NCI-H2107 (cell line): ENCODE measurements around the gene GALNTL6.
"Not testable (repeated sequence)": the region's sequence is repeated elsewhere in the genome, so short reads cannot be mapped to it uniquely, and the experiment has no call there.

Source experiments
- DNase-seq: peaks from one replicate; lab custom pipeline; 2025; lab: John Stamatoyannopoulos, UW

Gene GALNTL6

DNA sequence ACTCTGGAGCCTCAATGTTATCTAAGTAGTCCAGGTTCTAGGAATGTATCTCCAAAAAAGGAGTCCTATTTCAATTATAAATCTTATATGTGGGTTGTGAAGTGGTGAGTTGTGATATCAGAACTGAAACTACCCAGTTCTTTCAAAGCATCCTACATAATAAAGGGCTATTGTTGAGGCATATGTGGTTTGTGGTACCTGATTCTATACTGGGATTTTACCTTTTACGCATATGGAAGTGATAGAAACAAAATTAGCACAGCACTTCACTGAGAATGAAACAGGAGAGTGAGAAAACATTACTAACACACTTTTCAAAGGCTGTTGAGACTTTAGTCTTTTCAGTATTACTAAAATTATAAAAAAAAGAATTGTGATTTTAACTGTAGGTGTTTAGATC lies 937.7 kb downstream of the GALNTL6 start:
- DNase-seq, result no peak

DNA sequence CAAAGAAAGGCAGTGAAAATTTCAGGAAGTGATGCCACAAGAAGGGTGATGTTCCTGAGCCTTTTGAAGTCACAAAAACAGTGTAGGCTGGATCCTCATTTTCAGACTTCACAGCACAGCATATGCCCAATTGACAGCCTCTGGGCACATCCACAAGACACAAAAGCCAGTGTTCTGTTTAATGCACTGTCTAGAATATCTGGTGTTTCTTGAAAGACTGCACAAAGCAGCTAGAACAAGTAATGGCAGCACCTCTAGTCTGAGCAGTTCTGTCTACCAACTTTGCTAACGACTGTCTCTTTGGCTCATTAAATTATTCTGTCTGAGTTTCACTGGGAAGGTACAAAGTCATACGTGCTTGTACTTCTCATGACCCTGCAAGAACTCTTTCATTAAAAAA lies 938.3 kb downstream of the GALNTL6 start:
- no peak for DNase-seq

DNA sequence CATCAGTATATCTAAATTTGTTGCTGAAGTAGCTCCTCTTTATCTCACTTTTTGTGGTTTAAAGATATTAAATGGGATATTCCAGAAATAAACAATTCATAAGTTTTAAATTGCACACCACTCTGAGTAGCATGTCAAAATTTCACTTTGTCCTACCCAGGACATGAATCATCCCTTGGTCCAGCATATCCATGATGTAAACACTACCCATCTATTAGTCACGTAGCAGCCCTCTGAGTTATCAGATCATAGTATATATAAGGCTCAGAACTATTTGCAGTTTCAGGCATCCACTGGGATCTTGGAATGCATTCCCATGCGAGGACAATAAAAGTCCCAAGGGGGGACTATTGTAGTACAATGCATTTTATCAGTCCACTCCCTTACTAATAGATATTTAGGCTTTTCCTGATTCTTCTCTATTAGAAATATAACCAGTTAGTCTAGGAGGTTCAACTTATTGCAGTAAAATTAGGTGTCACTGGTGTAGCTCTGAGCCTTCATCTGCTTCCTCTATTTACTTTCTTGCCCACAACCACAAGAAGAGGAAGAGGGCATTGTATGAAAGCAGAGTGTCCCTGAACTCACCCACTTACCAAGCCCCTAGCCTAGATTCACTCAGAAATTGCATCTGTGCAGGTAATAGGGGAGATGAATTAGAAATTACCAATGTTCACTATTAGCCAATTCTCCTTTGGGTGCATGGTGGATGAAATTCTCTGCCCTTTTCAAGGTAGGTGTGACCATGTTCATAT lies 945.6 kb downstream of the GALNTL6 start:
- no peak for DNase-seq

DNA sequence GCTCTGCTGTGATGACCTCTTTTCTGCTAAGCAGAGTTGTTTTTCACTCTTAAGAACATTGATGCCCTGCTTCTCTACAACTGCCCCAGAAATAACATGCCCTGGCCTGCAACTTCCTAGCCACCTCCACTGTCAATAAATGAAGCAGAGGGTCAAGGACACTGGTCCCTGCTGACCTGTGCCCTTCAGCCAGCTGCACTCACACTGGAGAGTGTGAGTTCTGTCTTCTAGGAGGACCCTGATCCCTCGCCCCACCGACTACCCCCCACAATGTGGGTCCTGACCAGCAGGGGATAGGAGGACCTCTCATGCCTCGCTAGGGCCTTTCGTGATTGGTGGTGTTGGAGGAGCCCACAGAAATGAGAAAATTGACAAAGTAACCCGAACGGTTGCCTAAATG lies 947.3 kb downstream of the GALNTL6 start:
- no peak for DNase-seq

DNA sequence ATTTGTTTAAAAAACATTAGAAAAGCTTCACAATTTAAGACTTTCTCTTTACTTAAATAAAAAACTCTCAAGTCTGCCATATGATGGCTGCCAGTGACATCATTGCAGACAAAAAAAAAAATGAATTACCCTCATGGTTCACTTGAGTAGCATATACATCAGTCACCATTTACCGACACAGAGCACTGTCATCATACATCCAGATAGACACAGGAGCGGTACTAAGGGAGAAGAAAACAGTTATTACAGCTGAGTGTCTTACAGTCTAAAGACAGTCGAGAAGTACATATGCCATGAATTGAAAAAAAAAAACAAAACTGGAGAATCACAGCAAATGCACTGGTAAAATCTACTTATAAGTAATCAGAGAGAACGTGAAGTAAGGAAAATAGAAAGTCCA lies 949.7 kb downstream of the GALNTL6 start:
- no peak for DNase-seq

DNA sequence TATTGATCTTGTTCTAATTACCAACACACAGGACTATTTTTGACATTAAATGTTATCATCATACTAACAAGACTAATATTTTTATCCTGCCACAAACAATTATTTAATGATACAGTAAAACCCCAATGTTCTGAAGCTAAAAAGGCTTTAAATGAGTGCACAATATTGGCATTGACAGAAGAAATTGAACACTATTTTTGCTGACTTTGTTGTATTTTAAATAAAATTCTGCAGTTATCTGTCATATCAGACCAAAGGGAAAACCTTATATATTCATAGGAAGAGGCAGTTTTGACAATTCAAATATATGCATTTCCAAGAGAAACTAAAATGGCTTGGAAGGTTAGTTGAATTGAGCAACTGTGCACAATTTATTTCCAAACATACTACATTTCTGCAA lies 957.6 kb downstream of the GALNTL6 start:
- no peak for DNase-seq

DNA sequence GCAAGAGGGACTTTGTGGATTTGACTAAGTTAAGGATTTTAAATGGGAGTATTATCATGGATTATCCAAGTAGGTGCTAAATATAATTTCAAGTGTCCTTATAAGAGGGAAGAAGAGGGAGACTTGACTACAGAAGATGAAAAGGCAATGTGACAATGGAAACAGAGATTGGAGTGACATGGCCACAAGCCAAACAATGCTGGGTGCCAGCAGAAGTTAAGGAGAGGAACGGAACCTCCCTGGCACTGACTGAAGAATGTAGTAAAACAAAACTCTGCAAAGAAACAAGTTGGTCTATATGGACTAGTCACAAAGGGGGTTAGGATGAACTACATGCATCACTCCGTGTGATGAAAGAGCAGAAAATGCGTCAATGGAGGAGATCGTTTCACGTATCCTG lies 959.6 kb downstream of the GALNTL6 start:
- DNase-seq, result no peak

DNA sequence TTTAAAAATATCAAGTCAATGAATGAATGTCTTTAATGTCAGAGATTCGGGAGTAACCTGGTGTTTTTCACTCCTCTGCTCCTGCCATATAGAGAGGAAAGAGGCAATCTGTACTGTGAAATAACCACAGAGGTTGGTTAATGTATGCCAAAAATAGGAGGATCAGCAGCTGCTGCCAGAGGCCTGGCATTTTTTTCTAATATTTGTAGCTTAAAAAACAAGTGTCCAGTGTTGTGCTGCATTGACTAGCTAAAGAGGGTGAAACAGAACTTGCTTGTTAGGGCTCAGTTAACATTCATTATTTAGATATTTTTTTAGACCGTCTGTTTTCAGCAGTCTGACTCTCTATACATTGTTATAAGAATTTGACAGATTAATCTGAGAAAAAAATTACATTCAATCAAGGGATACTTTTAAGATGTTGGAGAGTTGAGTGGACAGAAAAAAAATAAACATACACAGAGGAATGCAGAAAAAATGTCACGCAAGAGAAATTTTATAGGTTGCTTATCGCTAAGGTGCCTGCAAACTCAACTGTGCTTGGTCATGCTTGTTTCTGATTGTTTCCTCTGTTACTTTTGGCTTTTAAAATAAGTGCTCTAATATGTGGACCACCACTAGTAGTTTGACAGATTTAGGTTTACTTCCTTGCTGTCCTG lies 963.1 kb downstream of the GALNTL6 start:
- DNase-seq, result no peak

DNA sequence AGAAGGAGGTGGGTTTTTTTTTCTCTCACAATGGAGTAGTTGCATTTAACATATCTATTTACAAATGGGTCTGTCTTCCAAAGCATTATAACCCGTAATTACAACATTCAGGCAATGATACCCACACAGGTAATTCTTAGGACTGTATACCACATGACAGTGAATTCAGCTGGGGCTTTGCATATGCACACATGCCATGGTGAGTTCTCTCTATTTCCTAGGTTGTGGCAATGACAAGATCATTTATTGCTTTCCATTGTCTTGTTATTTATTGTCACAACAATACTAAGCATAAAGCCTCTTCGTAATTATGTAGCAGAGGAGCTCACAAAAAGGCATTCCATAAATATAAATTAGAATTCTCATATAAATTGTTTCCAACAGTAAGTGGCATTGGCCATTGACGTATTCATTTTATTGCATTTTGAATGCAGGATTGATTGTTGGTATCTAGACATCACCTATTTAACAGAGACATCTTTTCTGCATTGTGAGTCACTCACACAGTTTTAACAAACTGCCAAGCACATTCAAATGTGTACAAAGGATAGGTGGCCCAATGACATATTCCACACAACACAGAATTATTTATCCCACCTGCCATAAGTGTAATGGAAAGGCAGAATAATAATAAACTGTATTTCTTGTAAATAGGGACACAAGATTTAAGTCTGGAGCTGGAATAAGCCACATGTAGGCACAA lies 964.7 kb downstream of the GALNTL6 start:
- no peak for DNase-seq

DNA sequence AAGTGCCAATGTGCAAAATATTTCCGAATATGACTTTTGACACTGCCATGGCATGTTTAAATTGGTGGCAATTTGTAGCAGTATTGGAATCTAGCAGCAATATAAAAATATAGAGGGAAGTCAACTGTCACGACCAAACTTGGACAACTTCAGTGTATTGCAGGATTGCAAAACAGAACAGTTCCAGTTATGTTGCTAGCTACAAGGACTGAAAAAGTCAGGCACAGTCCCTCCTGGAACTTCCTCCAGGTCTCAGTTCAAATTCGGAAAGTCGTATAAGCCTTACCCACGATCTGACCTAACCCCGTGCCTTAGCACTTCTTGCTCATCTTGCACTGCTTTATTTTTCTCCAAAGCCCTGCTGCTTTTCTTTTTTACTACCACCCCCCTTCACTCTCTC lies 965.4 kb downstream of the GALNTL6 start:
- no peak for DNase-seq

DNA sequence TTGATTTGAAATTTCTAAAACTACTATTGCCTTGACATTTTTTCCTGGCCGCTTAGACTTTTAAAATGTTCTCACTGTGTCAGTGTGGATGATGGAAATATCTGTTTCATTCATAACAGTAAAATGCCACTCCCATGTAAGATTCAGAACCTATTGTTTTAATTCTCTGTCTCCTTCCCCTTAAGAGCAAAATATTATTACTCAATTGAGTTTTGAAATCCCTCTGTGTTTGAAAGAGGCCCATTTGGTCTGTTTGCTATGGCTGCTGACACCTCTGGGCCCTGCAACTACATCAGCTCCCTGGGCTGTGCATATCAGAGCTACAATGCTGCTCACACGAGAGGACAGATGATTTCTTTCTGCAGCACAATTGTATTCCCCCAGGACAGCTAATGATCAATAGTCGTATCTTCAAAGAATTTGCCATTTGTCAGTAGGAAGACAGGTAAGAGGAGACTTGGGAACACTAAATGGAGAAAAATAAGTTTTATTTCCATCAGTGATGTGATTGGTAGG lies 967.4 kb downstream of the GALNTL6 start:
- no peak for DNase-seq

DNA sequence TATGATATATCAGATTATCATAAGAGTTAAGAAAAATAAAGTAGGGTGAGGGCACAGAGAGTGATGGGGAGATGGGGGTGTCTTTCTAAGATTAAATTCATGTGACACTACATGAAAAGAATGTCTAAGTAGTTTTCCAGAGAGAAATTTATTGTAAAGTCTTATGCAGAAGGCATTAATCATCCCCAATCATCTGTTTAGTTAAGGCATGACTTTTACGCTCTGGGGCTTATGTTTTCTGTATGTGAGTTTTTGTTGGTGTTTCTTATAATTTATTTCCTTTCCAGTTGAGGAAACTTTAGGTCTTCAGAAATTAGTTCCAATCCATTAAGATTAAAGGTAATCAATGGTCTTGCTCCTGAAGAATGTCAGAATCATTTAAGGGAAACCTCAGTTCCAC lies 972.4 kb downstream of the GALNTL6 start:
- no peak for DNase-seq

DNA sequence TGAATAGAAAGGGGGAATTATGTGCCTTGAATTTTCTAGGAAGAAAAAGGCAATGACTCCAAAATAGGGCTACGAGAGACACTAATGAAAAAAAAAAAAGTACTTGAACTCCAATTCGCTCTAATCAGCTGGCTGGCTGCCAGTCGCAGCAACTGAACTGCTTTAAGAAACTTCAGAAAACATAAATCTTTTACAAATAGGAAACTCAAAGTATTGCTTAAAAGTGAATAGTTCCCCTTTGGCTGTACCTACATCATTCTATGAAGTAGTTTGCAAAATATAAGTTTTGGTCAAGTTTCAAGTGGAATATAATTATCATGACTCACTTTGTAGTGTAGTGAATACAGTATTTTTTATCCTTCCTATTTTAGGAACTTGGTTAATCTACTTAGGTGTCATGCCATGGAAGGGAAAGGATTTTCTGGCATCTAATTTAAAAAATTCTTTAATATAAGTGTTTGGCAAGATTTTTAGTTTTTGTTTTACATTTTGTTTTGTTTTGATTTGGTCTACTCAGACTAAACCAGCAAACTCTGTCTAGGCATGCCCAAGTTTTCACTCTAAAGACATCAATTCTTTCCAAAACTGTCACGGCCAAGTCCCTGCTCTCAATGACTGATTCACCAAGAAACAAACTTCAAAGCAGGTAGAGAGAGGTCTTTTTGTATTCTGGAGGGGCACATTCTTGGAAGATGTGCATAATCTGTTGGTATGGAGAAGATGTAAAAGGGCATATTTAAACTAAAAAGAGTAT lies 973.0 kb downstream of the GALNTL6 start:
- no peak for DNase-seq

DNA sequence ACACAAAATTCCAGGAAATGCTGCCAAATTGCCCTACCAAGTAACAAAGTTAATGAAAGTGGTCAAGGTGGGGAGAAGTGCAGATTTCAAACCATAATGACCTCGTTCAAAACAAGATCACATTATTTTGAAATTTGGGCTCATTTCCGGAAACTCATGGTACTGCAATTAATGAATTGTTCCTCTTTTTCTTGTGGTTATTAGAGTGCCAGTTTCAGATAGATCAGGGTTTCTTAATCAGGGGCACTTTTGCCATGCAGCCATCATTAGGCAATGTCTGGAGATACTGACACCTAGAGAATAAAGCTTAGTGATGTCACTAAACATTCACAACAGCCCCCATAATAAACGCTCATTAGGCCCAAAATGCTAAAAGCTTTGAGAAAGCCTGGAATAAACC lies 973.9 kb downstream of the GALNTL6 start:
- DNase-seq, result no peak

DNA sequence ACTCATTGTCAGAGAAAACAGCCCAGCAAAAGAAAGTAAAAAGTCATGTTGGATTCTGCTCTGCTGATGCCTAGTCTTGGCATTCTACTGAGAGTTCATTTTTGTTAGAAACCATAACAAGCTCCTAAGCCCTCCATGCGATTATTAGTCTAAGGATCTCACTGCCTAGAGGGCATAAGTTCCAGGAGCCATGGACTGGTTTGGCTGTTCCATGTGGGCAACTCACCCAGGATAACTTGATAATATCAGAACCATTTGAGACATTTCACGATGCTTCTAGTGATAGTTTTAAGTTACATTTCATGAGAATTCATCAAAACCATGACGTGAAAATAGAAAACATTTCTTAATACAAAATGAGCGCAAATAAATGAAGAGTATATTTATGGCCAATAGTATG lies 978.6 kb downstream of the GALNTL6 start:
- DNase-seq, result no peak

DNA sequence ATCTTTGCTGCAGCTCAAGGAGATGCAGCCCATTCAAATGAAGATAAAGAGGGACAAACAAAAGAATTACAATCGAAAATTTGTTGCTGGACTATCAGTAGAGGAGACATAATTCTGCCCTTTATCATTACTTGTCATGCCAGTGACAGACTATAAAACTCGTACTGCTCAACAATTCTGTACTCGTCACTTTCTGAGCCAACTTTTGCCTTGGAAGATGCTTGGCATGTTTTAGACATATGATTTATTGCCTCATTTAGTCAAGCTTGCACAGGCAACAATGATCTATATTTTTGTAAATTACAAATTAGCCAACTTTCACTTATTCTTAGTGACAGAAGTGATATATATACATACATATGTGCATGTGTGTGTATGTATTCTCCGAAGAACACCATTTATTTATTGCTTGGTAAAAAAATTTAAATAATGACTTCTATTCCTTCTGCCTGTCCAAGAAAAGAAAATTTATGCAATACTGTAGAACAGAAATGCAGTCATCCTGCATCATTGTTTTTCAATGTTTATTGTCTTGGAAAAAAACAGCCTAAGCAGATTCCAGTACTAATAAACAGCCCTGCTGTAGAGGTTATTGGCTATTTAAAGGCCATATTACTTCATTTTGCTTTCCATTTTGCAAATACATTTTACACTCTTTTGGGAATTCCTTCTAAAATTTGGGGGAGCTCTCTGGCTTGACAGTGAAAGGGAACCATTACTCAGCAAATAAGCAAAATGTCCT lies 980.5 kb downstream of the GALNTL6 start:
- no peak for DNase-seq

DNA sequence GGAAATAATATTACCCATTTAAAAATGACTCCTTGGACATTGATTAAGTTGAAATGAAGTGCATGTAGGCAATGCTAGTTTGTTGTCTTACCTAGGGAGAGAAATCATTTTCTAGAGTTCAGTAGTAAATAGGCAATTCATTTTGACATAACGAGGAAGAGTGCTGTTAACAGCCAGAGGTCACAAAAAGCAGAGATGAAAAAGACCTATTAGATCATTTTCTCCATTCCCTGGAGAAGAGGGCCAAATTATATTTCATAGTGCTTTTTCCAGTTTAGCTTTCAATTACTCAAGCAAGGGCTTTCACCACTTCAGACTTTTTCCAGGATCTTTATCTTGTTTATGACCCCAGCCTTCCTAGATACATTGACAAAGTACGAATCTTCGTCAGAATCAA lies 981.1 kb downstream of the GALNTL6 start:
- no peak for DNase-seq

DNA sequence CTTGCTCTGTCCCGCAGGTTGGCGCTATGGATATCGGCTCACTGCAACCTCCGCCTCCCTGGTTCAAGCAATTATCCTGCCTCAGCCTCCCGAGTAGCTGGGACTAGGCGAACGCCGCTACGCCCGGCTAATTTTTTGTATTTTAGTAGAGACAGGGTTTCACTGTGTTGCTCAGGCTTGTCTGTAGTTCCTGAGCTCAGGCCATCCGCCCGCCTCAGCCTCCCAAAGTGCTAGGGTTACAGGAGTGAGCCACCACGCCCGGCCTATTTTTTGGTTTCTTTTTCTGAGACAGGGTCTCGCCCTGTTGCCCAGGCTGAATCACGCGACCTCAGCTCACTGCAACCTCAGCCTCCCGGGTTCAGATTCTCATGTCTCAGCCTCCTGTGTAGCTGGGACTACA lies 984.1 kb downstream of the GALNTL6 start:
- DNase-seq, result not testable (repeated sequence)

DNA sequence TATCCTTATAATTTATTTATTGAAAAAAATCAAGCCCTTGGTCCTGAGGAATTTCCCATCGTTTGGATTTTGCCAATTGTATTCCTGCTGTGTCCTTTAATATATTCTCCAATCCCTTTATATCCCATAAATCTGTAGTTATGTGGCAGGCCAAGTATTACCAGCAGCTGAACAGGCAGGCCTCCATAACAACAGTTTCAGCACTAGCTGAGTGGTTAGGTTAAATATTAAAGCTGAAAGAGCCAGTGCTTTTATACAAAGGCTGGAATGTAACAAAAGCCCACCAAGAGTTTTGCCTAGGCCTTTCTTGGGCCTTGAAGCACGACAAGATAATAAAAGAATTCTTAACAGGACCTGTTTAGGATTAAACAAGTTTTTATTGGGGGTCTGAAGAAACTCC lies 988.8 kb downstream of the GALNTL6 start:
- no peak for DNase-seq

DNA sequence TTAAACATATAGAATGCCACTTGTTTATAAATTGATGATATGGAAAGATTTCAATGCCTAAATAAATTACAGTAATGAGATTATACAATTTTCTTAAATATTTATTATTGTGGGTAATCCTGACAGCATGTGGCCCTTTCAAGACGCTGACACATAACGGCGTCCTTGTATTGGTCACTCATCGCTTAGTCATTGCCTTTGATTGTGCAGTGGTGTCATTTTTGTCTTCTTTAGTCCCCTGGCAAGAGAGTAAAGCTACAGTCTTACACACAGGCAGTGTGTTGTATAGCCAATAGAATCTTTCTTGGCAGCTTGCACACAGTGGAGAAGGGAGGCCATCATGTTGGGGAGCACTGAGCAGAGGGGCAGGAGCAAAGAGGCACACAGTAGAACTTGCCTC lies 993.6 kb downstream of the GALNTL6 start:
- no peak for DNase-seq

DNA sequence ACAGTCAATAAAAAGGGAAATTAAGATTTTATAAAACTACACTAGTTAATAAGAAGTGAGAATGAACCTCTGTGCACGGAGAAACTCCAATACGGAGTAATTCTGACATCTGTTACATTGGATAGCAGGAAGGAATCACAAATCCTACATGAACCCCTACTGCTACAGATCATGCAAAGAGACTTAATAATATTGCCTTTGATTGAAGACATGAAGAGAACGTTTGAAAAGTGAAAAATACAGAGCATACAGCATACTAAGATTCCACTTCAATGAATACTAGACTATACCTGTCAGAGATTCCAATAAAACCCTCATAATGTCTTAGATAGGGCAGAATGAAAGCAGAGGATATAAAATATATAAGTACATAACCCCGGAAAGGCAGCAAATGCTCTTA lies 995.0 kb downstream of the GALNTL6 start:
- DNase-seq, result no peak

DNA sequence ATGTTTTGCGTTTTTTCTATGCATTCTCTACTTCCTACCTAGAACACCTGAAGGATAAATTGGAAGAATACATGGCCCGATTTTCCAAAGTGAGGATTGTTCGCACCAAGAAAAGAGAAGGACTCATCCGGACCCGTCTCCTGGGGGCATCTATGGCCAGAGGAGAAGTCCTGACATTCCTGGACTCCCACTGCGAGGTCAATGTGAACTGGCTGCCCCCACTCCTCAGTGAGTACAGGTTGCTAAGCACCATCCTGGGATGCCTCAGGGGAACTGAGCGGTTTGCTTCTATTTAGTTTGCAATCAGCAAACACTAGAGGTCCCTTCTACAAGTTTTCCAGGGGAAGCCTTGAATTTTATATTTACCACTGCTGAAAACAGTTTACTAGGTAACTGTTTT lies 996.1 kb downstream of the GALNTL6 start:
- DNase-seq, result no peak
